H1 (cell line): ENCODE data around the gene DPH1. TPM values are rescaled to one million over a fixed set of nuclear protein-coding genes. Genes with fewer than 3 reads are reported as not detected.

Source experiments
- CTCF ChIA-PET: fragments of 300-600 bp; sonication (Branson Sonifier 250); formaldehyde crosslinking; loops from one replicate; lab custom pipeline; 2021; ENCODE audit not compliant: partially characterized antibody; lab: Charles Lee
- POLR2A ChIA-PET: fragments of 300-600 bp; sonication (Branson Sonifier 250); formaldehyde crosslinking; loops from one replicate; lab custom pipeline; 2021; ENCODE audit warnings: inconsistent platforms; ENCODE audit not compliant: partially characterized antibody; lab: Charles Lee
- DNase-seq, 2 experiments: peaks; one replicate each; pipeline versions ENCODE4 v3.0.0 to v3.0.0-alpha.2; 2010 to 2022; ENCODE audit warnings: low spot score in 2 of 2, low read depth in 1 of 2, mixed read lengths in 1 of 2
- FAIRE-seq: peaks from 2 replicates; lab custom pipeline; 2011; peaks lifted over from hg19 to GRCh38; lab: Jason Lieb, UNC
- H2AFZ ChIP-seq: 2 replicates; pipeline ENCODE4 v1.8.1; 2012; ENCODE audit warnings: low read length, inconsistent platforms
- H2AK5ac ChIP-seq: 2 replicates; pipeline ENCODE4 v1.6.1; 2013; ENCODE audit warnings: low read depth, low read length
- H2BK120ac ChIP-seq: replicated peaks from 2 replicates; pipeline ENCODE3; 2013; ENCODE audit warnings: low read depth, low read length, inconsistent platforms
- H2BK12ac ChIP-seq: 2 replicates; pipeline ENCODE4 v1.6.1; 2013; ENCODE audit warnings: low read depth, low read length
- H2BK15ac ChIP-seq: 2 replicates; pipeline ENCODE4 v1.6.1; 2013; ENCODE audit warnings: low read length
- H2BK20ac ChIP-seq: 2 replicates; pipeline ENCODE4 v1.6.1; 2013; ENCODE audit warnings: low read length
- H2BK5ac ChIP-seq: 2 replicates; pipeline ENCODE4 v1.6.1; 2013; ENCODE audit warnings: low read depth, low read length
- H3K14ac ChIP-seq: 2 replicates; pipeline ENCODE4 v1.6.1; 2013; ENCODE audit warnings: inconsistent platforms; ENCODE audit not compliant: insufficient read length
- H3K18ac ChIP-seq: 2 replicates; pipeline ENCODE4 v1.6.1; 2013; ENCODE audit warnings: low read length; ENCODE audit errors: extremely low read depth
- H3K23ac ChIP-seq: 2 replicates; pipeline ENCODE4 v1.6.1; 2013; ENCODE audit warnings: inconsistent platforms; ENCODE audit not compliant: insufficient read length
- H3K23me2 ChIP-seq: 2 replicates; pipeline ENCODE4 v1.6.1; 2013; ENCODE audit warnings: low read depth, low read length
- H3K27ac ChIP-seq: 2 replicates; pipeline ENCODE4 v1.6.1; 2011; ENCODE audit warnings: low read depth, low read length, inconsistent platforms
- H3K27me3 ChIP-seq, 4 experiments: replicated peaks in 1 of 4; 1 replicate in 1 of 4; 2 replicates in 3 of 4; pipeline versions ENCODE4 v1.6.1 to v1.8.1; 2011 to 2013; ENCODE audit warnings: low read length in 3 of 4, mild to moderate bottlenecking in 3 of 4, inconsistent platforms in 2 of 4, mixed read lengths in 2 of 4, moderate library complexity in 1 of 4; ENCODE audit not compliant: control insufficient read depth in 3 of 4, insufficient read depth in 3 of 4; ENCODE audit errors: extremely low read depth in 1 of 4
- H3K36me3 ChIP-seq, 4 experiments: 2 replicates each; pipeline versions ENCODE4 v1.6.1 to v1.8.1; 2011 to 2013; ENCODE audit warnings: mild to moderate bottlenecking in 4 of 4, low read length in 3 of 4, moderate library complexity in 2 of 4, control low read depth in 1 of 4, inconsistent platforms in 1 of 4; ENCODE audit not compliant: insufficient read depth in 4 of 4, control insufficient read depth in 2 of 4
- H3K4ac ChIP-seq: replicated peaks from 2 replicates; pipeline ENCODE3; 2013; ENCODE audit warnings: low read length, low read depth, mixed read lengths, inconsistent platforms; ENCODE audit not compliant: insufficient read length
- H3K4me1 ChIP-seq, 4 experiments: replicated peaks in 1 of 4; 1 replicate in 1 of 4; 2 replicates in 3 of 4; pipeline versions ENCODE4 v1.6.1 to v1.8.1; 2011 to 2013; ENCODE audit warnings: low read length in 3 of 4, inconsistent platforms in 2 of 4, mixed read lengths in 1 of 4; ENCODE audit not compliant: insufficient read depth in 4 of 4, control insufficient read depth in 3 of 4
- H3K4me2 ChIP-seq, 2 experiments: 2 replicates each; pipeline versions ENCODE4 v1.6.1 to v1.8.1; 2011 to 2013; ENCODE audit warnings: low read depth in 2 of 2, low read length in 2 of 2, control low read depth in 1 of 2, inconsistent platforms in 1 of 2, mild to moderate bottlenecking in 1 of 2; ENCODE audit not compliant: insufficient read depth in 1 of 2
- H3K4me3 ChIP-seq, 4 experiments: fragments of 200-600, 300-600 bp in 1 of 4; sonication (generic), shearing (Covaris generic), sonication (Bioruptor Twin) in 1 of 4; 2 replicates each; pipeline versions ENCODE4 v1.5.1 to v1.8.1; 2011 to 2016; ENCODE audit warnings: low read length in 4 of 4, low read depth in 3 of 4, control low read depth in 2 of 4, inconsistent platforms in 2 of 4, mild to moderate bottlenecking in 2 of 4, mixed read lengths in 1 of 4, moderate library complexity in 1 of 4; ENCODE audit not compliant: insufficient read depth in 2 of 4; ENCODE audit errors: extremely low read depth in 1 of 4
- H3K56ac ChIP-seq: replicated peaks from 2 replicates; pipeline ENCODE3; 2013; ENCODE audit warnings: low read depth, mild to moderate bottlenecking, mixed read lengths, low read length, inconsistent platforms; ENCODE audit not compliant: insufficient read length
- H3K79me1 ChIP-seq: 2 replicates; pipeline ENCODE4 v1.6.1; 2013; ENCODE audit warnings: low read depth, low read length, control low read depth
- H3K79me2 ChIP-seq, 2 experiments: 2 replicates each; pipeline versions ENCODE4 v1.6.1 to v1.8.1; 2012 to 2013; ENCODE audit warnings: low read length in 2 of 2, mild to moderate bottlenecking in 2 of 2, inconsistent platforms in 1 of 2; ENCODE audit not compliant: insufficient read depth in 2 of 2, control insufficient read depth in 1 of 2
- H3K9ac ChIP-seq, 4 experiments: replicated peaks in 1 of 4; 1 replicate in 1 of 4; 2 replicates in 3 of 4; pipeline versions ENCODE4 v1.6.1 to v1.8.1; 2011 to 2013; ENCODE audit warnings: low read depth in 3 of 4, low read length in 3 of 4, control low read depth in 2 of 4, mild to moderate bottlenecking in 2 of 4, moderate library complexity in 2 of 4, inconsistent platforms in 1 of 4; ENCODE audit errors: extremely low read depth in 1 of 4
- H3K9me3 ChIP-seq, 2 experiments: 2 replicates each; pipeline versions ENCODE4 v1.6.1 to v1.8.1; 2012 to 2013; ENCODE audit warnings: mild to moderate bottlenecking in 2 of 2, moderate library complexity in 2 of 2, control low read depth in 1 of 2, inconsistent platforms in 1 of 2, low read depth in 1 of 2, low read length in 1 of 2, mixed read lengths in 1 of 2; ENCODE audit not compliant: insufficient read depth in 2 of 2
- H4K20me1 ChIP-seq, 2 experiments: replicated peaks in 1 of 2; 2 replicates each; pipeline versions ENCODE3 to v1.8.1; 2011 to 2013; ENCODE audit warnings: inconsistent platforms in 2 of 2, low read length in 2 of 2, mild to moderate bottlenecking in 1 of 2; ENCODE audit not compliant: insufficient read depth in 2 of 2, control insufficient read depth in 1 of 2
- H4K5ac ChIP-seq: 2 replicates; pipeline ENCODE4 v1.6.1; 2013; ENCODE audit warnings: low read length, low read depth, mixed read lengths, inconsistent platforms; ENCODE audit not compliant: insufficient read length
- H4K8ac ChIP-seq: 2 replicates; pipeline ENCODE4 v1.8.0; 2013; ENCODE audit warnings: mild to moderate bottlenecking, moderate library complexity, low read length, inconsistent platforms; ENCODE audit not compliant: insufficient read depth; ENCODE audit errors: extremely low read depth
- H4K91ac ChIP-seq: replicated peaks from 2 replicates; pipeline ENCODE3; 2013; ENCODE audit warnings: low read length, mixed read lengths, inconsistent platforms; ENCODE audit not compliant: insufficient read length
- CEBPB ChIP-seq: IDR thresholded peaks from 2 replicates; pipeline ENCODE4 v1.6.1; 2012; ENCODE audit warnings: low read depth, low read length
- POLR2AphosphoS5 ChIP-seq: IDR thresholded peaks from 2 replicates; pipeline ENCODE4 v1.6.1; 2011; ENCODE audit warnings: low read depth, low read length
- RNF2 ChIP-seq: fragments of 200-900, 300-1000 bp; sonication (generic); IDR thresholded peaks from 2 replicates; pipeline ENCODE4 v1.7.1; 2016; ENCODE audit warnings: borderline replicate concordance, low read depth, mild to moderate bottlenecking, antibody characterized with exemption, low read length; ENCODE audit not compliant: poor library complexity, severe bottlenecking; ENCODE audit errors: missing control alignments
- WGBS, 2 experiments: shearing (Covaris generic) in 1 of 2; methylation state at CpG; one replicate each; pipeline versions ENCODE4 v1.1.6 to v1.1.7; 2013 to 2015; ENCODE audit warnings: low lambda C conversion rate in 2 of 2, mixed read lengths in 2 of 2, inconsistent platforms in 1 of 2, low coverage in 1 of 2, missing lambda C conversion rate in 1 of 2; ENCODE audit not compliant: insufficient replicate concordance in 2 of 2, insufficient coverage in 1 of 2, insufficient read length in 1 of 2; ENCODE audit errors: extremely low coverage in 1 of 2, missing lambda C conversion rate in 1 of 2; 5-methylcytosine and 5-hydroxymethylcytosine counted together
- polyA plus RNA-seq, 7 experiments: library from polyadenylated mRNA; depleted of rRNA in 3 of 7; stranded (reverse) in 5 of 7; unstranded in 2 of 7; fragments of >200 nt in 5 of 7; fragments of 200-250 nt in 2 of 7; gene quantifications; 1 replicate in 5 of 7; 2 replicates in 1 of 7; 4 replicates in 1 of 7; pipeline versions ENCODE4 v1.2.1 to v1.2.3, GENCODE V29; 2011 to 2013; ENCODE audit warnings: missing spikeins in 2 of 7, mixed read lengths in 2 of 7
- total RNA-seq: library from RNA; stranded (reverse); fragmentation: NEBNext Ultra II Directional; extraction: Animal tissue kit (Norgen Biotek cat#: 25700); gene quantifications from 2 replicates; pipeline ENCODE4 v1.2.1, GENCODE V29; 2021

The DPH1 gene
- total and polyA plus RNA-seq, 2 of the 8 experiments (the other 6 are each of a cell fraction or from before 2014, with no cell fraction given): 24.9 to 30.0 TPM

GRCh38 chr17:1985093-1985492, 44.9 kb upstream of the DPH1 start:
- POLR2A ChIA-PET: interaction anchor here (0.5 kb wide), 1 partner anchor 644 kb away, joined by 3 read pairs; no protein-coding TSS in a partner anchor
- TF ChIP-seq CEBPB (no peak), RNF2 (no peak), POLR2AphosphoS5 (no peak)

More at GRCh38 chr17:1985093-1985492, 44.9 kb upstream of the DPH1 start:
- 0 out of 7 replicates have a peak, but pooled peaks cover 0 to 3% (median 0%) of the 10 kb centered on the region in 4 experiments for H3K27me3 ChIP-seq
- H2BK12ac ChIP-seq: peak overlapping the region; percentile 44; the same call in 1 of the 2 replicates
- no peaks in the 10 kb centered on the region for H3K36me3 ChIP-seq
- H3K23me2 ChIP-seq: no peaks in the 10 kb centered on the region
- WGBS, 2 experiments: 92% methylated on average over 4 of the region's 4 CpGs; no CpG with 5 or more reads in 1 of the 2 experiments
- DNase-seq: no peak
- H2AK5ac ChIP-seq: no peak overlapping the region
- no peak overlapping the region for H2BK15ac ChIP-seq
- FAIRE-seq: no peak
- no peak overlapping the region for H3K23ac ChIP-seq
- H3K27ac ChIP-seq: no peak overlapping the region
- no peak overlapping the region for H4K5ac ChIP-seq
- no peak overlapping the region for H3K4me3 ChIP-seq
- no peak overlapping the region for H2BK120ac ChIP-seq
- H3K9ac ChIP-seq: no peak overlapping the region
- no peaks in the 10 kb centered on the region for H3K79me1 ChIP-seq
- peaks cover 0 to 2% of the 10 kb centered on the region in 2 experiments for H4K20me1 ChIP-seq
- no peaks in the 10 kb centered on the region for H3K79me2 ChIP-seq
- H3K4me2 ChIP-seq: no peak overlapping the region
- no peak overlapping the region for H4K8ac ChIP-seq
- CTCF ChIA-PET: interaction anchor here (1.4 kb wide), 1 partner anchor 53 kb away, joined by 3 read pairs; no protein-coding TSS in a partner anchor
- no peak overlapping the region for H3K18ac ChIP-seq
- H2BK20ac ChIP-seq: no peak overlapping the region
- no peak overlapping the region for H2AFZ ChIP-seq
- H3K4ac ChIP-seq: no peak overlapping the region
- H3K4me1 ChIP-seq: peaks cover 0 to 6% (median 0%) of the 10 kb centered on the region in 4 experiments; a peak in 2 of 7 replicates
- H3K56ac ChIP-seq: no peak overlapping the region
- H3K9me3 ChIP-seq: no peaks in the 10 kb centered on the region
- H2BK5ac ChIP-seq: no peak overlapping the region
- H4K91ac ChIP-seq: no peak overlapping the region
- no peak overlapping the region for H3K14ac ChIP-seq
